HEK293 (cell line): ENCODE results near the gene PIK3AP1.
A peak's percentile ranks its signal among the peaks of the same experiment; 100 is the strongest.

Source experiments
- CTCF ChIA-PET: fragments of 350-600 bp; formaldehyde crosslinking; extraction: SDS; loops from one replicate; lab custom pipeline; 2021; ENCODE audit warnings: antibody characterized with exemption; lab: Yijun Ruan, JAX
- POLR2A ChIA-PET: fragments of 300-600 bp; formaldehyde crosslinking; extraction: SDS; loops from one replicate; lab custom pipeline; 2020; ENCODE audit warnings: antibody characterized with exemption, inconsistent platforms; lab: Yijun Ruan, JAX
- H3K27ac ChIP-seq: fragments of 200-500 bp; sonication (Bioruptor generic); 2 replicates; pipeline ENCODE4 v1.5.1; 2014; ENCODE audit warnings: low read depth, low read length, control low read depth, inconsistent platforms; ENCODE audit errors: extremely low read depth
- H3K36me3 ChIP-seq, 2 experiments: fragments of 200-500 bp in 1 of 2; sonication (Bioruptor generic) in 1 of 2; 1 replicate in 1 of 2; 2 replicates in 1 of 2; pipeline ENCODE4 v1.5.1; 2014 to 2017; ENCODE audit warnings: inconsistent platforms in 2 of 2, low read length in 2 of 2; ENCODE audit not compliant: control insufficient read depth in 2 of 2, insufficient read depth in 1 of 2
- H3K4me1 ChIP-seq: fragments of 200-500 bp; sonication (Bioruptor generic); 2 replicates; pipeline ENCODE4 v1.5.1; 2014; ENCODE audit warnings: mild to moderate bottlenecking, low read length, inconsistent platforms; ENCODE audit not compliant: control insufficient read depth, insufficient read depth
- H3K4me3 ChIP-seq: 2 replicates; pipeline ENCODE4 v1.5.1; 2011; ENCODE audit warnings: low read depth, mild to moderate bottlenecking, control low read depth, low read length, moderate library complexity
- H3K9me3 ChIP-seq: fragments of 200-500 bp; sonication (Bioruptor generic); 2 replicates; pipeline ENCODE4 v1.5.1; 2014; ENCODE audit warnings: low read depth, low read length, inconsistent platforms; ENCODE audit not compliant: control insufficient read depth, insufficient read depth
- BCL6B ChIP-seq: fragments of 450-650 bp; formaldehyde crosslinking; IDR thresholded peaks from 2 replicates; pipeline ENCODE4 v1.5.1; 2017; ENCODE audit warnings: missing biosample characterization, missing genetic modification characterization
- GFI1B ChIP-seq: fragments of 450-650 bp; formaldehyde crosslinking; IDR thresholded peaks from 2 replicates; pipeline ENCODE4 v1.5.1; 2016; ENCODE audit warnings: missing biosample characterization, missing genetic modification characterization
- MYNN ChIP-seq: fragments of 450-650 bp; formaldehyde crosslinking; IDR thresholded peaks from 2 replicates; pipeline ENCODE4 v1.5.1; 2016; ENCODE audit warnings: missing biosample characterization, missing genetic modification characterization, borderline replicate concordance
- OSR2 ChIP-seq: fragments of 450-650 bp; formaldehyde crosslinking; IDR thresholded peaks from 2 replicates; pipeline ENCODE4 v1.5.1; 2016; ENCODE audit warnings: missing biosample characterization, missing genetic modification characterization
- SP7 ChIP-seq: fragments of 450-650 bp; formaldehyde crosslinking; IDR thresholded peaks from 2 replicates; pipeline ENCODE4 v1.5.1; 2016; ENCODE audit warnings: missing biosample characterization, missing genetic modification characterization
- YY2 ChIP-seq: fragments of 450-650 bp; formaldehyde crosslinking; IDR thresholded peaks from 2 replicates; pipeline ENCODE4 v1.5.1; 2016; ENCODE audit warnings: missing biosample characterization, missing genetic modification characterization
- ZBTB20 ChIP-seq: fragments of 450-650 bp; formaldehyde crosslinking; IDR thresholded peaks from 2 replicates; pipeline ENCODE4 v1.5.1; 2016; ENCODE audit warnings: missing biosample characterization, missing genetic modification characterization
- ZFHX2 ChIP-seq: fragments of 450-650 bp; formaldehyde crosslinking; conservative IDR thresholded peaks from 2 replicates; pipeline ENCODE4 v1.5.1; 2016; ENCODE audit warnings: missing biosample characterization, missing genetic modification characterization
- ZNF121 ChIP-seq: fragments of 450-650 bp; formaldehyde crosslinking; IDR thresholded peaks from 2 replicates; pipeline ENCODE4 v1.5.1; 2016; ENCODE audit warnings: missing biosample characterization, missing genetic modification characterization
- ZNF211 ChIP-seq: fragments of 450-650 bp; formaldehyde crosslinking; IDR thresholded peaks from 2 replicates; pipeline ENCODE4 v1.5.1; 2016; ENCODE audit warnings: low read depth, missing biosample characterization, missing genetic modification characterization
- ZNF280D ChIP-seq: fragments of 450-650 bp; formaldehyde crosslinking; IDR thresholded peaks from 2 replicates; pipeline ENCODE4 v1.5.1; 2016; ENCODE audit warnings: missing biosample characterization, missing genetic modification characterization
- ZNF354C ChIP-seq: fragments of 450-650 bp; formaldehyde crosslinking; IDR thresholded peaks from 2 replicates; pipeline ENCODE4 v1.5.1; 2016; ENCODE audit warnings: missing biosample characterization, missing genetic modification characterization, low read depth, borderline replicate concordance
- ZNF404 ChIP-seq: fragments of 450-650 bp; formaldehyde crosslinking; IDR thresholded peaks from 2 replicates; pipeline ENCODE4 v1.5.1; 2017; ENCODE audit warnings: missing biosample characterization, missing genetic modification characterization
- ZNF48 ChIP-seq: fragments of 450-650 bp; formaldehyde crosslinking; IDR thresholded peaks from 2 replicates; pipeline ENCODE4 v1.5.1; 2016; ENCODE audit warnings: missing biosample characterization, missing genetic modification characterization
- ZNF488 ChIP-seq: fragments of 450-650 bp; formaldehyde crosslinking; IDR thresholded peaks from 2 replicates; pipeline ENCODE4 v1.5.1; 2016; ENCODE audit warnings: missing biosample characterization, missing genetic modification characterization
- ZNF580 ChIP-seq: fragments of 450-650 bp; formaldehyde crosslinking; IDR thresholded peaks from 2 replicates; pipeline ENCODE4 v1.5.1; 2016; ENCODE audit warnings: missing biosample characterization, missing genetic modification characterization
- ZNF626 ChIP-seq: fragments of 450-650 bp; sonication (Bioruptor Pico); formaldehyde crosslinking; IDR thresholded peaks from 2 replicates; pipeline ENCODE4 v1.5.1; 2018; ENCODE audit warnings: missing biosample characterization, missing genetic modification characterization, inconsistent platforms
- ZNF707 ChIP-seq: fragments of 450-650 bp; formaldehyde crosslinking; IDR thresholded peaks from 2 replicates; pipeline ENCODE4 v1.5.1; 2016; ENCODE audit warnings: missing biosample characterization, missing genetic modification characterization
- ZSCAN18 ChIP-seq: fragments of 450-650 bp; formaldehyde crosslinking; IDR thresholded peaks from 2 replicates; pipeline ENCODE4 v1.5.1; 2016; ENCODE audit warnings: missing biosample characterization, missing genetic modification characterization
- TF ChIP-seq, protein P1 (sequence below): fragments of 450-650 bp; formaldehyde crosslinking; IDR thresholded peaks from 2 replicates; pipeline ENCODE4 v1.5.1; 2016; ENCODE audit warnings: missing biosample characterization, missing genetic modification characterization
- TF ChIP-seq, protein P2 (sequence below): fragments of 450-650 bp; formaldehyde crosslinking; IDR thresholded peaks from 2 replicates; pipeline ENCODE4 v1.5.1; 2017; ENCODE audit warnings: missing biosample characterization, missing genetic modification characterization

The PIK3AP1 gene

DNA sequence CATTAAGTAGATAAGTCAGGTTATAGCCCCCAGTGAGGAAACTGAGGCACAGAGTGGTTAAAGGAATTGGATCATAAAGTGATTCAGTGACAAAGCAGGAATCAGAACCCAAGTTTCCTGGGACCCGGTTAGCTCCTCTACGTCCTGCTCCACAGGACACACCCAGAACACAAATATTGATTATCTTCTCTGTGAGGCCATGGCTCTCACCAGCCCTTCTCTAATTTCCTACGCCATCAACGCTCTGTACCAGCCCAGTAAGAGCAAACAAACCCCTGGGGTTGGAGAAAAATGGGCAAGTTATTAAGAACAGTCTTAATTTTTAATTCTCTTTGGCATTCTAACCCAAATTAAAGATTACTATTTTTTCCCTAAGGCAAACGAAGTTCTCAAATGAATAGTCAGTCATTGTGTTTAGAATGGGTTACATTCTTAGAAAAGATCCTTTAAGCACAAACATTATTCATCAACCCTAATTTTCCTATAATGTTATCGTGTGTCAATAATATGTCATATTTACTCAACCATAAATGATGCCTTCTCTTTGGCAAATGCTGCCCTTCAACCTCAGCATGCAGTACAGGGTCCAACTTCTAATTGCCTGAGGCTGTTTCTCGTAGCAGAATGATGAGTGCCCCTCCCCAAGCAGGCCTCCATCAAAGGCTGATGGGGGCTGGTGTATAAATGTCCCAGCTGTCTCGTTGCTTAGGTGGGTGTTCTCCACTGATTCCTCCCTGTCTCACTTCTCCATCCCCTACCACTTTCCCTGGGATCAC lies 108.1 kb downstream of the PIK3AP1 start:
- CTCF ChIA-PET, result interaction anchor here (0.6 kb wide), 1 partner anchor 420 kb away, joined by 3 read pairs; no protein-coding TSS in a partner anchor
- 0 out of 2 replicates have a peak, but pooled peaks have one; percentile 15 for TF ChIP-seq ZFHX2 (tag by site-specific recombination)
- no peak for TF ChIP-seq ZNF48 (tag by site-specific recombination)
- TF ChIP-seq, all 188 proteins: peak for 1
- H3K4me1 ChIP-seq, result no peaks in the 10 kb centered on the region
- no peak overlapping the region for H3K4me3 ChIP-seq
- H3K36me3 ChIP-seq, result no peaks in the 10 kb centered on the region
- H3K27ac ChIP-seq, result no peak overlapping the region
- no peaks in the 10 kb centered on the region for H3K9me3 ChIP-seq
- POLR2A ChIA-PET, result no interaction called here

DNA sequence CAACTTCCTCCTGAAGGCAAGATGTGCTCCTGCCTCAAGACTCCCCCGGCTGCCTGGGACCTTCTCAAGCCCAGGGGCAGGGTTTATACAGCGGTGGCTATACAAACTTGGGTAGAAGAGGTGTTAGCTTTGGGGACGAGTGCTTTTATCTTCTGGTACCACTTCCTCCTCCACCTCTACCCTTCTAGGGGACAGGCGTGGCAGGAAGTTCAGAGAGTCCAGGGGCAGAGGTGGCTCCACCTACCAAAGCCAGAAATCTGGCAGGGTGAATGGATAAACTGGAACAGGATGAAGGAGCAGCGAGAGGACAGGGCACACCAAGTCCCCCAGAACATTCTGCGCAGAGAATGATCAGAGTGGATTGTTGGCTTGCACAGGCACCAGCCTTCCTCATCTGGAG lies 109.5 kb downstream of the PIK3AP1 start:
- CTCF ChIA-PET, result interaction anchor here (0.7 kb wide), 1 partner anchor 12 kb away, joined by 4 read pairs; no protein-coding TSS in a partner anchor
- Histone ChIP-seq H3K4me3 (no peak overlapping the region), H3K27ac (no peak overlapping the region), H3K36me3 (no peaks in the 10 kb centered on the region), H3K4me1 (no peaks in the 10 kb centered on the region), H3K9me3 (no peaks in the 10 kb centered on the region)
- TF ChIP-seq ZNF404 (tag by site-specific recombination) (no peak), ZNF707 (tag by site-specific recombination) (no peak), OSR2 (no peak), ZNF626 (tag by site-specific recombination) (no peak), ZNF354C (tag by site-specific recombination) (no peak), ZNF488 (tag by site-specific recombination) (no peak), MYNN (no peak), YY2 (tag by site-specific recombination) (no peak), ZNF280D (tag by site-specific recombination) (no peak), ZNF580 (no peak), ZNF121 (tag by site-specific recombination) (no peak), ZSCAN18 (no peak), GFI1B (tag by site-specific recombination) (no peak), SP7 (no peak), ZNF211 (tag by site-specific recombination) (no peak), BCL6B (no peak), ZBTB20 (tag by site-specific recombination) (no peak)
- TF ChIP-seq, protein P1, sequence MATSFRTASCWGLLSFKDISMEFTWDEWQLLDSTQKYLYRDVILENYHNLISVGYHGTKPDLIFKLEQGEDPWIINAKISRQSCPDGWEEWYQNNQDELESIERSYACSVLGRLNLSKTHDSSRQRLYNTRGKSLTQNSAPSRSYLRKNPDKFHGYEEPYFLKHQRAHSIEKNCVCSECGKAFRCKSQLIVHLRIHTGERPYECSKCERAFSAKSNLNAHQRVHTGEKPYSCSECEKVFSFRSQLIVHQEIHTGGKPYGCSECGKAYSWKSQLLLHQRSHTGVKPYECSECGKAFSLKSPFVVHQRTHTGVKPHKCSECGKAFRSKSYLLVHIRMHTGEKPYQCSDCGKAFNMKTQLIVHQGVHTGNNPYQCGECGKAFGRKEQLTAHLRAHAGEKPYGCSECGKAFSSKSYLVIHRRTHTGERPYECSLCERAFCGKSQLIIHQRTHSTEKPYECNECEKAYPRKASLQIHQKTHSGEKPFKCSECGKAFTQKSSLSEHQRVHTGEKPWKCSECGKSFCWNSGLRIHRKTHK, result no peak
- TF ChIP-seq, protein P2, sequence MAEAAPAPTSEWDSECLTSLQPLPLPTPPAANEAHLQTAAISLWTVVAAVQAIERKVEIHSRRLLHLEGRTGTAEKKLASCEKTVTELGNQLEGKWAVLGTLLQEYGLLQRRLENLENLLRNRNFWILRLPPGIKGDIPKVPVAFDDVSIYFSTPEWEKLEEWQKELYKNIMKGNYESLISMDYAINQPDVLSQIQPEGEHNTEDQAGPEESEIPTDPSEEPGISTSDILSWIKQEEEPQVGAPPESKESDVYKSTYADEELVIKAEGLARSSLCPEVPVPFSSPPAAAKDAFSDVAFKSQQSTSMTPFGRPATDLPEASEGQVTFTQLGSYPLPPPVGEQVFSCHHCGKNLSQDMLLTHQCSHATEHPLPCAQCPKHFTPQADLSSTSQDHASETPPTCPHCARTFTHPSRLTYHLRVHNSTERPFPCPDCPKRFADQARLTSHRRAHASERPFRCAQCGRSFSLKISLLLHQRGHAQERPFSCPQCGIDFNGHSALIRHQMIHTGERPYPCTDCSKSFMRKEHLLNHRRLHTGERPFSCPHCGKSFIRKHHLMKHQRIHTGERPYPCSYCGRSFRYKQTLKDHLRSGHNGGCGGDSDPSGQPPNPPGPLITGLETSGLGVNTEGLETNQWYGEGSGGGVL, result no peak
- POLR2A ChIA-PET, result no interaction called here
